SK-N-SH (cell line): ENCODE measurements around the gene HOXA5. TPM values are rescaled to one million over a fixed set of nuclear protein-coding genes. Genes with fewer than 3 reads are reported as not detected.

Experiments
- CTCF ChIA-PET: fragments of 300-600, 350-600 bp; formaldehyde crosslinking; extraction: SDS; loops from one replicate; lab custom pipeline; 2021; lab: Yijun Ruan, JAX
- POLR2A ChIA-PET: fragments of 350-600 bp; sonication (Branson Sonifier 250); formaldehyde crosslinking; extraction: SDS; loops from one replicate; lab custom pipeline; 2020; ENCODE audit warnings: antibody characterized with exemption, inconsistent platforms; lab: Yijun Ruan, JAX
- DNase-seq: peaks from one replicate; pipeline ENCODE4 v3.0.0; 2012
- H2AFZ ChIP-seq: fragments of 200-600 bp; sonication (generic); 2 replicates; pipeline ENCODE4 v1.8.1; 2016; ENCODE audit warnings: antibody characterized with exemption, mild to moderate bottlenecking, low read depth
- H3F3A ChIP-seq: fragments of 200-600 bp; sonication (generic); replicated peaks from 2 replicates; pipeline ENCODE3; 2016; ENCODE audit warnings: antibody characterized with exemption, mild to moderate bottlenecking; ENCODE audit not compliant: insufficient read depth
- H3K27ac ChIP-seq, 2 experiments: fragments of 200-500 bp in 1 of 2; fragments of 200-600 bp in 1 of 2; sonication (Bioruptor generic) in 1 of 2; sonication (generic), shearing (Covaris generic) in 1 of 2; 2 replicates each; pipeline versions ENCODE4 v1.5.1 to v1.6.1; 2014 to 2016; ENCODE audit warnings: low read depth in 2 of 2, inconsistent platforms in 1 of 2, low read length in 1 of 2, mild to moderate bottlenecking in 1 of 2, mixed read lengths in 1 of 2
- H3K27me3 ChIP-seq: fragments of 200-600 bp; sonication (generic), shearing (Covaris generic); 2 replicates; pipeline ENCODE4 v1.6.1; 2016; ENCODE audit warnings: mixed run types; ENCODE audit not compliant: insufficient read depth
- H3K36me3 ChIP-seq, 2 experiments: fragments of 200-500 bp in 1 of 2; fragments of 200-600 bp in 1 of 2; sonication (Bioruptor generic) in 1 of 2; sonication (generic) in 1 of 2; replicated peaks in 1 of 2; 2 replicates each; pipeline versions ENCODE3 to v1.5.1; 2014 to 2016; ENCODE audit warnings: low read length in 1 of 2, mild to moderate bottlenecking in 1 of 2; ENCODE audit not compliant: insufficient read depth in 2 of 2, control insufficient read depth in 1 of 2
- H3K4me1 ChIP-seq, 2 experiments: fragments of 200-500 bp in 1 of 2; fragments of 200-600 bp in 1 of 2; sonication (Bioruptor generic) in 1 of 2; sonication (generic), shearing (Covaris generic) in 1 of 2; 2 replicates each; pipeline versions ENCODE4 v1.5.1 to v1.6.1; 2014 to 2016; ENCODE audit warnings: low read depth in 1 of 2, low read length in 1 of 2, mixed run types in 1 of 2; ENCODE audit not compliant: insufficient read depth in 2 of 2, control insufficient read depth in 1 of 2
- H3K4me2 ChIP-seq: fragments of 200-600 bp; sonication (generic), shearing (Covaris generic); 2 replicates; pipeline ENCODE4 v1.6.1; 2017; ENCODE audit warnings: mixed run types
- H3K4me3 ChIP-seq, 2 experiments: fragments of 200-500 bp in 1 of 2; fragments of 200-600 bp in 1 of 2; sonication (Bioruptor generic) in 1 of 2; sonication (generic), shearing (Covaris generic) in 1 of 2; 2 replicates each; pipeline versions ENCODE4 v1.5.1 to v1.8.1; 2014 to 2016; ENCODE audit warnings: low read depth in 2 of 2, inconsistent platforms in 1 of 2, low read length in 1 of 2, mild to moderate bottlenecking in 1 of 2, mixed read lengths in 1 of 2, moderate library complexity in 1 of 2
- H3K79me2 ChIP-seq: fragments of 200-600 bp; sonication (generic); 2 replicates; pipeline ENCODE4 v1.8.1; 2017; ENCODE audit warnings: mild to moderate bottlenecking; ENCODE audit not compliant: insufficient read depth
- H3K9ac ChIP-seq: fragments of 200-600 bp; sonication (generic); 2 replicates; pipeline ENCODE4 v1.6.1; 2017; ENCODE audit warnings: mixed run types
- H3K9me2 ChIP-seq: fragments of 200-600 bp; sonication (generic); 2 replicates; pipeline ENCODE4 v1.6.1; 2017; ENCODE audit warnings: mixed run types
- H3K9me3 ChIP-seq: fragments of 200-600 bp; sonication (generic); 2 replicates; pipeline ENCODE4 v1.6.1; 2017; ENCODE audit warnings: mixed run types, mild to moderate bottlenecking, moderate library complexity
- H4K20me1 ChIP-seq: fragments of 200-600 bp; sonication (generic); 2 replicates; pipeline ENCODE4 v1.6.1; 2017; ENCODE audit warnings: mild to moderate bottlenecking, mixed run types; ENCODE audit not compliant: insufficient read depth
- ELF1 ChIP-seq: IDR thresholded peaks from 2 replicates; pipeline ENCODE4 v1.4.0; 2012
- JUND ChIP-seq: IDR thresholded peaks from 2 replicates; pipeline ENCODE4 v1.4.0; 2012
- MEF2A ChIP-seq: IDR thresholded peaks from 2 replicates; pipeline ENCODE4 v1.4.0; 2012; ENCODE audit warnings: low read depth, borderline replicate concordance
- POLR2AphosphoS5 ChIP-seq: IDR thresholded peaks from 2 replicates; pipeline ENCODE4 v1.6.1; 2012; ENCODE audit warnings: low read depth, low read length
- RAD21 ChIP-seq: IDR thresholded peaks from 2 replicates; pipeline ENCODE4 v1.6.1; 2012; ENCODE audit warnings: mild to moderate bottlenecking, low read length
- RCOR1 ChIP-seq: fragments of 150-350 bp; IDR thresholded peaks from 2 replicates; pipeline ENCODE4 v1.6.1; 2017; ENCODE audit warnings: antibody characterized with exemption, low read length
- SIN3A ChIP-seq: IDR thresholded peaks from 2 replicates; pipeline ENCODE4 v1.6.1; 2012; ENCODE audit warnings: low read depth, mild to moderate bottlenecking, low read length, moderate library complexity, borderline replicate concordance
- ZBTB33 ChIP-seq: IDR thresholded peaks from 2 replicates; pipeline ENCODE4 v1.4.0; 2012; ENCODE audit warnings: low read depth, borderline replicate concordance
- WGBS: methylation state at CpG from one replicate; pipeline ENCODE4 v1.1.6; 2017; ENCODE audit warnings: low lambda C conversion rate; 5-methylcytosine and 5-hydroxymethylcytosine counted together
- polyA plus RNA-seq, 3 experiments: library from polyadenylated mRNA; depleted of rRNA; stranded (reverse); fragments of >200 nt; gene quantifications; 2 replicates each; pipeline ENCODE4 v1.2.3, GENCODE V29; 2012
- TF ChIP-seq, protein P1 (sequence below): fragments of 200-600 bp; sonication (generic); IDR thresholded peaks from 2 replicates; pipeline ENCODE4 v1.6.1; 2017; ENCODE audit warnings: antibody characterized with exemption, mild to moderate bottlenecking, moderate library complexity
- TF ChIP-seq, protein P2 (sequence below): fragments of 150-350 bp; IDR thresholded peaks from 2 replicates; pipeline ENCODE4 v1.6.1; 2017; ENCODE audit warnings: antibody characterized with exemption, low read length, low read depth, borderline replicate concordance
- TF ChIP-seq, protein P3 (sequence below): IDR thresholded peaks from 2 replicates; pipeline ENCODE4 v1.6.1; 2012; ENCODE audit warnings: mild to moderate bottlenecking, low read depth, low read length, moderate library complexity

HOXA5 gene
- polyA plus RNA-seq, 1 of the 3 experiments (the other 2 are of a cell fraction): not detected

GRCh38 chr7:27148031-27148755 is 4.7 kb upstream of the HOXA5 start:
- Histone ChIP-seq H3K4me3 (no peak overlapping the region), H3F3A (no peaks in the 10 kb centered on the region), H3K9ac (no peak overlapping the region), H3K4me2 (no peak overlapping the region), H4K20me1 (no peaks in the 10 kb centered on the region), H3K27me3 (peaks cover 100% of the 10 kb centered on the region), H3K9me2 (no peaks in the 10 kb centered on the region), H3K79me2 (no peaks in the 10 kb centered on the region), H3K9me3 (no peaks in the 10 kb centered on the region), H3K4me1 (peaks cover 12 to 18% of the 10 kb centered on the region in 2 experiments; a peak in 1 of 4 replicates), H3K27ac (no peak overlapping the region), H2AFZ (no peak overlapping the region), H3K36me3 (no peaks in the 10 kb centered on the region)
- TF ChIP-seq RCOR1 (no peak), JUND (no peak), SIN3A (no peak)
- TF ChIP-seq, protein P1, sequence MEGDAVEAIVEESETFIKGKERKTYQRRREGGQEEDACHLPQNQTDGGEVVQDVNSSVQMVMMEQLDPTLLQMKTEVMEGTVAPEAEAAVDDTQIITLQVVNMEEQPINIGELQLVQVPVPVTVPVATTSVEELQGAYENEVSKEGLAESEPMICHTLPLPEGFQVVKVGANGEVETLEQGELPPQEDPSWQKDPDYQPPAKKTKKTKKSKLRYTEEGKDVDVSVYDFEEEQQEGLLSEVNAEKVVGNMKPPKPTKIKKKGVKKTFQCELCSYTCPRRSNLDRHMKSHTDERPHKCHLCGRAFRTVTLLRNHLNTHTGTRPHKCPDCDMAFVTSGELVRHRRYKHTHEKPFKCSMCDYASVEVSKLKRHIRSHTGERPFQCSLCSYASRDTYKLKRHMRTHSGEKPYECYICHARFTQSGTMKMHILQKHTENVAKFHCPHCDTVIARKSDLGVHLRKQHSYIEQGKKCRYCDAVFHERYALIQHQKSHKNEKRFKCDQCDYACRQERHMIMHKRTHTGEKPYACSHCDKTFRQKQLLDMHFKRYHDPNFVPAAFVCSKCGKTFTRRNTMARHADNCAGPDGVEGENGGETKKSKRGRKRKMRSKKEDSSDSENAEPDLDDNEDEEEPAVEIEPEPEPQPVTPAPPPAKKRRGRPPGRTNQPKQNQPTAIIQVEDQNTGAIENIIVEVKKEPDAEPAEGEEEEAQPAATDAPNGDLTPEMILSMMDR: no peak
- TF ChIP-seq, protein P2, sequence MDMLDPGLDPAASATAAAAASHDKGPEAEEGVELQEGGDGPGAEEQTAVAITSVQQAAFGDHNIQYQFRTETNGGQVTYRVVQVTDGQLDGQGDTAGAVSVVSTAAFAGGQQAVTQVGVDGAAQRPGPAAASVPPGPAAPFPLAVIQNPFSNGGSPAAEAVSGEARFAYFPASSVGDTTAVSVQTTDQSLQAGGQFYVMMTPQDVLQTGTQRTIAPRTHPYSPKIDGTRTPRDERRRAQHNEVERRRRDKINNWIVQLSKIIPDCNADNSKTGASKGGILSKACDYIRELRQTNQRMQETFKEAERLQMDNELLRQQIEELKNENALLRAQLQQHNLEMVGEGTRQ: no peak
- peak; percentile 36 for DNase-seq
- WGBS: 19% methylated on average over 26 of the region's 28 CpGs
- POLR2A ChIA-PET: no interaction called here
- CTCF ChIA-PET: interaction anchor here (0.7 to 10.9 kb wide), 10 partner anchors 11 to 778 kb away, joined by 3 to 270 read pairs (median 4); partner anchors contain the start of genes HOXA10 and HOXA7

- Histone ChIP-seq H3K4me1 (peaks cover 12 to 20% of the 10 kb centered on the region in 2 experiments; a peak in 1 of 4 replicates), H3K27ac (no peak within 1 kb of the TSS), H3F3A (no peaks in the 10 kb centered on the region), H2AFZ (no peak within 1 kb of the TSS), H3K27me3 (peaks cover 100% of the 10 kb centered on the region), H3K79me2 (no peaks in the 10 kb centered on the region), H3K4me3 (no peak within 1 kb of the TSS), H3K36me3 (no peaks in the 10 kb centered on the region), H3K9ac (no peak within 1 kb of the TSS), H3K9me2 (no peaks in the 10 kb centered on the region), H3K4me2 (no peak within 1 kb of the TSS), H4K20me1 (no peaks in the 10 kb centered on the region), H3K9me3 (no peaks in the 10 kb centered on the region)
- DNase-seq: peak; percentile 47
- WGBS: 29% methylated on average over 48 of the region's 63 CpGs
- CTCF ChIA-PET: interaction anchor here (0.5 to 10.9 kb wide), 5 partner anchors 12 to 479 kb away, joined by 3 to 270 read pairs (median 29); partner anchors contain the start of gene HOXA7
- POLR2A ChIA-PET: no interaction called here
- no peak for TF ChIP-seq POLR2AphosphoS5
- no peak for TF ChIP-seq ZBTB33
- TF ChIP-seq MEF2A: no peak
- TF ChIP-seq ELF1: no peak
- TF ChIP-seq, protein P3, sequence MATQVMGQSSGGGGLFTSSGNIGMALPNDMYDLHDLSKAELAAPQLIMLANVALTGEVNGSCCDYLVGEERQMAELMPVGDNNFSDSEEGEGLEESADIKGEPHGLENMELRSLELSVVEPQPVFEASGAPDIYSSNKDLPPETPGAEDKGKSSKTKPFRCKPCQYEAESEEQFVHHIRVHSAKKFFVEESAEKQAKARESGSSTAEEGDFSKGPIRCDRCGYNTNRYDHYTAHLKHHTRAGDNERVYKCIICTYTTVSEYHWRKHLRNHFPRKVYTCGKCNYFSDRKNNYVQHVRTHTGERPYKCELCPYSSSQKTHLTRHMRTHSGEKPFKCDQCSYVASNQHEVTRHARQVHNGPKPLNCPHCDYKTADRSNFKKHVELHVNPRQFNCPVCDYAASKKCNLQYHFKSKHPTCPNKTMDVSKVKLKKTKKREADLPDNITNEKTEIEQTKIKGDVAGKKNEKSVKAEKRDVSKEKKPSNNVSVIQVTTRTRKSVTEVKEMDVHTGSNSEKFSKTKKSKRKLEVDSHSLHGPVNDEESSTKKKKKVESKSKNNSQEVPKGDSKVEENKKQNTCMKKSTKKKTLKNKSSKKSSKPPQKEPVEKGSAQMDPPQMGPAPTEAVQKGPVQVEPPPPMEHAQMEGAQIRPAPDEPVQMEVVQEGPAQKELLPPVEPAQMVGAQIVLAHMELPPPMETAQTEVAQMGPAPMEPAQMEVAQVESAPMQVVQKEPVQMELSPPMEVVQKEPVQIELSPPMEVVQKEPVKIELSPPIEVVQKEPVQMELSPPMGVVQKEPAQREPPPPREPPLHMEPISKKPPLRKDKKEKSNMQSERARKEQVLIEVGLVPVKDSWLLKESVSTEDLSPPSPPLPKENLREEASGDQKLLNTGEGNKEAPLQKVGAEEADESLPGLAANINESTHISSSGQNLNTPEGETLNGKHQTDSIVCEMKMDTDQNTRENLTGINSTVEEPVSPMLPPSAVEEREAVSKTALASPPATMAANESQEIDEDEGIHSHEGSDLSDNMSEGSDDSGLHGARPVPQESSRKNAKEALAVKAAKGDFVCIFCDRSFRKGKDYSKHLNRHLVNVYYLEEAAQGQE: no peak
- TF ChIP-seq RAD21: no peak
Measured at GRCh38 chr7:27147199-27148030, 3.9 kb upstream of the HOXA5 start, which contains the start of gene HOXA6. Gene HOXA6, minus strand, starts transcription at chr7:27147774. Its CDS starts 25 bp downstream, at chr7:27147749.
